ENCODE measurements around the gene FYN.

Gene FYN

DNA sequence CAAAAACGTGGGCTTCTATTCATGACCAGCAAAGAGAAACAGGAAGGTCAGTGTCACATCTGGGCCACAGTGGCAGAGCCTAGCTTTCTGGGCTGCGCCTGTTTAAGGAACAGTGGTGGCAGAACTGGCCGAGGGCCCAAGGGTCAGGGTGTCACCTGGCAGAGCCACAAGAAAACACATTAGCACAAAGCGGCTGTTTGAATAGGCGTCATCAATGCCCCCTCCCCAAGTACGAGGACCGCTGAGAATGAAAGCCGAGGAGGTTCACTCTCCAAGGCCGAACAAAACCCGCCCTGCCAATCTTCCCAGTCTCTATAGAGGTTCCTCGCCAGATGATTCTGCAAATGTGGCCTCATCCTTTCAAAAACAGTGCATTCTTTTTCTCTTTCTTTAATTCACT, 142.4 kb downstream of the FYN start:
- no peak for DNase-seq (ENCODE audit: low read depth)
- TF ChIP-seq CTCF (IDR thresholded peaks at IDR 0.05; ENCODE audit: low read length, missing control alignments): no peak
- H3K4me3 ChIP-seq (replicated peaks; ENCODE audit: low read depth, low read length): no peak overlapping the region

DNA sequence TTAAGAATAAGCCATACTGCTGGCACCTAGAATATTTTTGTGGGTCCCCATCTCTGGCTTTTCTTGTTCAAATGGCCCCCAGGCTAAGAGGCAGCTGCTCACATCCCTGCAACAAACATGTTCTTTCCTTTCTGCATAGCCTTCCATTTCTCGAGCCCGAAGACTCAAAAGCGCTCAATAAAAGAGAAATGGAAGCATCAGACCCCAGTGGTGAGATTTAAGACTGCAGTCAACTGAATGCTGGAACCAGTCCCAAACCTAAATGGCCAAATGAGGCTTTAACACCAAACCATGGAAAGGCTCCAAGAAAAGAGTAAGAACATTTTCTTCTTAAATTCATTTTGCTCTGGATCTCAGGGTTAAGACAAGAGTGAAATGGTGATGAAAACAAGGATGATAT, 145.4 kb downstream of the FYN start:
- DNase-seq (ENCODE audit: low read depth): peak; percentile 46
- H3K4me3 ChIP-seq (replicated peaks; ENCODE audit: low read depth, low read length): no peak overlapping the region
- TF ChIP-seq CTCF (IDR thresholded peaks at IDR 0.05; ENCODE audit: low read length, missing control alignments): peak; percentile 42

DNA sequence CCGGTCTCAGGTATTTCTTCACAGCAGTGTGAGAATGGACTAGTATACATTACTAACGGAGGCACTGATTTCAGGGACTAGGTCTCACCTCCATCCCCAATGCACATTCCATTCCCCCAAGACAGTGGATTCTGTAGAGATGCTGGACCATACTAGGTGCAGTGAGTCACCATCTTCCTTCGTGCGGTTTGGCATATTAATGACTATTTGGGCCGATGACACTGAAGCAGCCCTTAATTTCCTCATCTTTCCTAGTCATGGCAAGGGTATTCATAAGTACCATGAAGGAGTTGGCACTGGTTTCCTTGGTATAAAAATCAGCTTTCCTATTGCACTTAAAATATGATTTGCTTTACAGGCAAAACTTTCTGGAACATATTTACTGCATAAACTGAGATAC, 146.2 kb downstream of the FYN start:
- TF ChIP-seq CTCF (IDR thresholded peaks at IDR 0.05; ENCODE audit: low read length, missing control alignments): no peak
- no peak for DNase-seq (ENCODE audit: low read depth)

DNA sequence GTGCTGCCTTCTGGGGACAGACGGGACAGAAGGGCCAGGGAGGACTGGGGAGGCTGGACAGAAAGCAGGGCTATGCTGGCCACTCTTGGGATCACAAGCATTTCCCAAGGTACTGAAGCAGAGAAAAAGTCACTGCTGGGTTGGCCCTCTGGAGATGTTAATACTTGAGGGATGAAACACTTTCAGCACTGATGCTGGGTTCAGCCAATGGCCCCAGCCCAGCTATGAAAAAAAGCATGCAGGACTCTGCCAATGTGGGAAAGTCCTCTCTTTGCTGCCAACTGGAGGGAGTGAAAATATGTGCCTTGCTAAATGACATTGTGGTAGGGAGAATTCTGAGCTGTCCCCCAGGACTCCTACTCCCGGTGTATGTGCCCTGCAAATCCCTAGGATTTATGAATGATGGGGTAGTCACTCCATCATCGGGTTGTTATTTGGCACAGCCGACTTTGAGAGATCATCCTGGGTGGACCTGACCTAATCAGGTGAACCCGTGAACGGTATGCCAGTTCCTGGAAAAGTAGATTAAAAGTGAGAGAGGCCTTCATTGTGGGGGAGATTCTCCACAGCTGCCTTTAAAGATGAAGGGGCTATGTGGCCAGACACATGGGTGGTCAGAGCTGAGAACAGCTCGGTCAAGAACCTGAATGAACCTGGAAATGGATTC, 147.7 kb downstream of the FYN start:
- no peak for TF ChIP-seq CTCF (IDR thresholded peaks at IDR 0.05; ENCODE audit: low read length, missing control alignments)
- no peak for DNase-seq (ENCODE audit: low read depth)
- no peak overlapping the region for H3K4me3 ChIP-seq (replicated peaks; ENCODE audit: low read depth, low read length)

More for the DNA sequence above, 146.2 kb downstream of the FYN start:
- no peak overlapping the region for H3K4me3 ChIP-seq (replicated peaks; ENCODE audit: low read depth, low read length)

DNA sequence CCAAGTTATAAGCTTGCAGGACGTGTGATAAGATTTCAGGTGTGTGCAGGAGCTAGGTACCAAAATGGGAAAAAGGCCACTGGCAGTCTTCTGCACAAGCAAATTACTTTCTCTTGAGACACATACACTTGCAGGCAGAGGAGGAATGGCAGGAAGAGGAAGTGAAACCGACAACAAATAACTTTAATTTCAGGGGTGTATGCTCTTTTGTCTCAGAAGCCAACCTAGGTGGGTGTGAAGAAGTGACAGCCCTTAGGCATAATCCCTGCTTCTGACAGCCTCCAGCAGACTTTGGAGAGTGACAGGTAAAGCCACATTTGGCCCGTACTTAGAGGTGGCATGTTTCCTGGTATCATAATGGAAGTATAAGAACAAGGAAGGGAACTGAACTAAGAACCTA, 148.7 kb downstream of the FYN start:
- no peak for TF ChIP-seq CTCF (IDR thresholded peaks at IDR 0.05; ENCODE audit: low read length, missing control alignments)
- no peak for DNase-seq (ENCODE audit: low read depth)
- no peak overlapping the region for H3K4me3 ChIP-seq (replicated peaks; ENCODE audit: low read depth, low read length)

DNA sequence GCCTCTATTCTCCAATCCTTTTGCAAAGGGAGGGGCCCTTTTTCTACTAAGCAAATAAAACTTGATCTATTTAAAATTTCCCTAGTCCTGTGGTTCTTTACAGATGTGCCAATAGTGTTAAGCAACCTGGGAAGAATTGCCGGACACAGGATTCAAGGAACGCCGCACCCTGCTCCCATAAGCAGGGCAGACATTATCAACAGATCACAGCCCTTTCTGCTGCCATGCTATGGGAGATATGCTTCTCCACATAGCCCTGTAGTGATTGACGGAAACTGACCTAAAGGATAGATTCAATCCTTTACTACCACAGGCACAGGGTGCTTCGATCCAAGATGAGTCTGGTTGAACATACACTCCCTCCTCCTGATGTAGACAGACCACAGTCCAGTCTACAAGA, 149.2 kb downstream of the FYN start:
- TF ChIP-seq CTCF (IDR thresholded peaks at IDR 0.05; ENCODE audit: low read length, missing control alignments): no peak
- H3K4me3 ChIP-seq (replicated peaks; ENCODE audit: low read depth, low read length): no peak overlapping the region
- no peak for DNase-seq (ENCODE audit: low read depth)

DNA sequence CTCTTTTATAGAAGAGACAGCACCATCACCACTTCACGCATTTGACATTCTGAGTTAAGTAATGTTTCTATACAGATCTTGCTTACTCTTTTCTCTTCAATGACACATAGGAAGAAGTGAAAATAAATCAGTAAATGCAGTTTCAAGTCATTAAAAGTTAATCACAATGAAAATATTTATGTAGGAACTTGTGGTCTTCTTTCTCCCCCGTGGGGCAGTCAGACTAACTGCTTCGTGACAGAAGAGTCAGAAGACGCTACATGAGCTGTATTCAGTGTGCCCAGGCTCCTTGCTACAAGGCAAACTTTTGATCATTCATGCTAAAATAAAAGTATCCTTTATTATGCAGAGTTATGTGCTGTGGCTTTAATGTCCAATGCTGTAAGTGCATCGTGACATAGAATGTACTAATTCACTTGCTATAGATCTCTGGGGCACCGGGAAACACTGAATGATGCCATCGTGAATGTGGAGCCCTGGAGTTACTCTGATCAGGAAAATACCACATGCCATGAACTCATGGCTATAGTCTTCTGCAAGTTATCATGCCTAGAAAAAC, 149.8 kb downstream of the FYN start:
- TF ChIP-seq CTCF (IDR thresholded peaks at IDR 0.05; ENCODE audit: low read length, missing control alignments): no peak

More for the DNA sequence above, 149.8 kb downstream of the FYN start:
- H3K4me3 ChIP-seq (replicated peaks; ENCODE audit: low read depth, low read length): no peak overlapping the region
- no peak for DNase-seq (ENCODE audit: low read depth)

All from fibroblast of pulmonary artery (primary cell).